Esophagus squamous epithelium (tissue), 5 donors: ENCODE results near the gene SLC43A3. TPM values are rescaled to one million over a fixed set of nuclear protein-coding genes. Genes with fewer than 3 reads are reported as not detected.

ENCODE experiments used
- DNase-seq: peaks from one replicate; lab custom pipeline; 2025; lab: John Stamatoyannopoulos, UW
- H3K27ac ChIP-seq, 4 donors: fragments of 200-600 bp; sonication (generic); one replicate each; pipeline ENCODE4 v1.5.1; 2016 to 2019; ENCODE audit warnings: mild to moderate bottlenecking in 1 of 4
- H3K27me3 ChIP-seq, 4 donors: fragments of 200-600 bp; sonication (generic); 1 replicate in 3 of 4; 2 replicates in 1 of 4; pipeline versions ENCODE4 v1.5.1 to v1.6.0; 2017 to 2021; ENCODE audit warnings: antibody characterized with exemption in 1 of 4
- H3K36me3 ChIP-seq, 3 donors: fragments of 200-600 bp; sonication (generic); one replicate each; pipeline ENCODE4 v1.5.1; 2016 to 2019
- H3K4me1 ChIP-seq, 3 donors: fragments of 200-600 bp; sonication (generic); one replicate each; pipeline ENCODE4 v1.5.1; 2017 to 2019
- H3K4me3 ChIP-seq, 4 donors: fragments of 200-600 bp; sonication (generic); 1 replicate in 3 of 4; 2 replicates in 1 of 4; pipeline ENCODE4 v1.5.1; 2016 to 2019; ENCODE audit warnings: mild to moderate bottlenecking in 2 of 4, moderate library complexity in 1 of 4
- H3K9me3 ChIP-seq, 3 donors: fragments of 200-600 bp; sonication (generic); one replicate each; pipeline ENCODE4 v1.5.1; 2016 to 2019
- POLR2A ChIP-seq, 4 donors: fragments of 450-650 bp; IDR thresholded peaks; one replicate each; pipeline ENCODE4 v1.6.1; 2017; ENCODE audit warnings: antibody characterized with exemption in 4 of 4, mild to moderate bottlenecking in 4 of 4, moderate library complexity in 3 of 4
- WGBS, 2 donors: methylation state at CpG; one replicate each; pipeline ENCODE4 v1.1.5; 2018; 5-methylcytosine and 5-hydroxymethylcytosine counted together
- intact Hi-C: fragments of 100-400 bp; cut with DNase I; formaldehyde crosslinking; loops from one replicate; pipeline ENCODE4 v1.15.0; 2022
- total RNA-seq, 4 donors: library from RNA; depleted of rRNA; stranded (reverse); fragments of >200 nt; gene quantifications; one replicate each; pipeline ENCODE4 v1.1.0, GENCODE V29; 2016
- TF ChIP-seq, protein P1 (sequence below), 6 experiments: fragments of 450-650 bp in 4 of 6; fragments of 200-600 bp in 2 of 6; sonication (generic) in 2 of 6; IDR thresholded peaks; one replicate each; pipeline ENCODE4 v1.5.1; 2016 to 2019; ENCODE audit warnings: antibody characterized with exemption in 6 of 6, mild to moderate bottlenecking in 4 of 6, moderate library complexity in 4 of 6
- donor health status: DM: yes; HTN: yes; CAD: no.

SLC43A3 gene
- total RNA-seq, 4 donors from 2014 or later: 54.1 to 90.9 (median 75.6) TPM

DNA sequence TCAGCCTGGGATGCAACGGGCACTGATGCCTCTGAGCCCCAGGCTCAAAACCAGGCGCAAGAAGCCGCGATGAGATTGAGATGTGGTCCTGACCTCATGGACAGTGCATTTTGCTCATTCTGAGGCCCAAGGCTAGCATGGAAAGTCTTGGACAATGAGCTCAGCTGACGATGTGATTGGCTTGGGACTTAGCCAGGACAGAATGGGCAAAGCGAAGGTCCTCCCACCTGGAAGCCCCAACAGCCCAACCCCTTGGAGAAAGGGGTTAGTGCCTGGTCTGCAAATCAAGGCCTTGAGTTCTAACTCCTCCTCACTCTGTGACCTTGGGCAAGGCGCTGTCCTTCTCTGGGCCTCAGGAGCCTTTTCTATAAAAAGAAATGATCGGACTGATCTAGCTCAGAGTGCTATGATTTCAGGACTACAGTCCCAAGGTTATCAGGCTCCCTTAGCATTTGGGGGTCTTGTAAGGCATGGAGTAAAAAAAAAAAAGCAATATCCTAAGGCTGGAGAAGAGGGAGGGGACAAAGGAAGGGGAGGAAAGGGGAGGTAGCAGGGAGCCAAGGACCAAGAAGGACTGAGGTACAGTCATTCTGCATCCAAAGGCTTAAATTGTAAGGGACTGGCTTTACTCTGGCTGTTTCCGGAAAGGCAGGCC, 2.7 kb downstream of the SLC43A3 start:
- peak overlapping the region; percentile 90 to 99 (median 97) for H3K27ac ChIP-seq
- peaks cover 49 to 81% (median 62%) of the 10 kb centered on the region in 3 donors for H3K4me1 ChIP-seq
- H3K36me3 ChIP-seq: peaks cover 8 to 46% (median 10%) of the 10 kb centered on the region in 3 donors
- H3K4me3 ChIP-seq: peak overlapping the region in 3 of 4 donors; percentile 48 to 76 (median 65)
- WGBS, 2 donors: 80% methylated on average over 9 of the region's 9 CpGs
- no peak for DNase-seq
- TF ChIP-seq, protein P1, sequence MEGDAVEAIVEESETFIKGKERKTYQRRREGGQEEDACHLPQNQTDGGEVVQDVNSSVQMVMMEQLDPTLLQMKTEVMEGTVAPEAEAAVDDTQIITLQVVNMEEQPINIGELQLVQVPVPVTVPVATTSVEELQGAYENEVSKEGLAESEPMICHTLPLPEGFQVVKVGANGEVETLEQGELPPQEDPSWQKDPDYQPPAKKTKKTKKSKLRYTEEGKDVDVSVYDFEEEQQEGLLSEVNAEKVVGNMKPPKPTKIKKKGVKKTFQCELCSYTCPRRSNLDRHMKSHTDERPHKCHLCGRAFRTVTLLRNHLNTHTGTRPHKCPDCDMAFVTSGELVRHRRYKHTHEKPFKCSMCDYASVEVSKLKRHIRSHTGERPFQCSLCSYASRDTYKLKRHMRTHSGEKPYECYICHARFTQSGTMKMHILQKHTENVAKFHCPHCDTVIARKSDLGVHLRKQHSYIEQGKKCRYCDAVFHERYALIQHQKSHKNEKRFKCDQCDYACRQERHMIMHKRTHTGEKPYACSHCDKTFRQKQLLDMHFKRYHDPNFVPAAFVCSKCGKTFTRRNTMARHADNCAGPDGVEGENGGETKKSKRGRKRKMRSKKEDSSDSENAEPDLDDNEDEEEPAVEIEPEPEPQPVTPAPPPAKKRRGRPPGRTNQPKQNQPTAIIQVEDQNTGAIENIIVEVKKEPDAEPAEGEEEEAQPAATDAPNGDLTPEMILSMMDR (IDR thresholded peaks at IDR 0.05): no peak
- TF ChIP-seq POLR2A (IDR thresholded peaks at IDR 0.05): no peak
- intact Hi-C loops: no loop called here
- H3K27me3 ChIP-seq: no peaks in the 10 kb centered on the region
- H3K9me3 ChIP-seq: no peaks in the 10 kb centered on the region

- Histone ChIP-seq H3K4me3 (no peak overlapping the region), H3K36me3 (peaks cover 9 to 62% (median 10%) of the 10 kb centered on the region in 3 donors), H3K4me1 (peaks cover 41 to 69% (median 52%) of the 10 kb centered on the region in 3 donors), H3K9me3 (no peaks in the 10 kb centered on the region), H3K27me3 (no peaks in the 10 kb centered on the region), H3K27ac (no peak overlapping the region)
- WGBS, 2 donors: 75 to 85% methylated on average over 4 of the region's 4 CpGs
- TF ChIP-seq, protein P1 (IDR thresholded peaks at IDR 0.05): no peak
- TF ChIP-seq POLR2A (IDR thresholded peaks at IDR 0.05): no peak
- intact Hi-C loops: no loop called here
- DNase-seq: no peak
These were observed 4.3 kb downstream of the SLC43A3 start for GRCh38 chr11:57422669-57423068.

- TF ChIP-seq POLR2A (IDR thresholded peaks at IDR 0.05): no peak
- TF ChIP-seq, protein P1 (IDR thresholded peaks at IDR 0.05): no peak
- H3K27ac ChIP-seq: no peak overlapping the region
- H3K4me3 ChIP-seq: no peak overlapping the region
- DNase-seq: no peak
- intact Hi-C loops: no loop called here
- peaks cover 11 to 71% (median 17%) of the 10 kb centered on the region in 3 donors for H3K36me3 ChIP-seq
- peaks cover 33 to 69% (median 43%) of the 10 kb centered on the region in 3 donors for H3K4me1 ChIP-seq
- H3K9me3 ChIP-seq: no peaks in the 10 kb centered on the region
- H3K27me3 ChIP-seq: no peaks in the 10 kb centered on the region
These were observed 5.1 kb downstream of the SLC43A3 start for GRCh38 chr11:57421805-57422204.

GRCh38 chr11:57421066-57421465, 5.9 kb downstream of the SLC43A3 start:
- intact Hi-C loops: no loop called here
- H3K27me3 ChIP-seq: no peaks in the 10 kb centered on the region
- TF ChIP-seq POLR2A (IDR thresholded peaks at IDR 0.05): no peak
- no peak overlapping the region for H3K4me3 ChIP-seq
- H3K36me3 ChIP-seq: peaks cover 17 to 78% (median 18%) of the 10 kb centered on the region in 3 donors
- H3K9me3 ChIP-seq: no peaks in the 10 kb centered on the region
- WGBS, 2 donors: 100% methylated on average over 1 of the region's 4 CpGs; no CpG with 5 or more reads in 1 of the 2 donors
- peaks cover 26 to 67% (median 41%) of the 10 kb centered on the region in 3 donors for H3K4me1 ChIP-seq
- DNase-seq: no peak
- H3K27ac ChIP-seq: no peak overlapping the region

DNA sequence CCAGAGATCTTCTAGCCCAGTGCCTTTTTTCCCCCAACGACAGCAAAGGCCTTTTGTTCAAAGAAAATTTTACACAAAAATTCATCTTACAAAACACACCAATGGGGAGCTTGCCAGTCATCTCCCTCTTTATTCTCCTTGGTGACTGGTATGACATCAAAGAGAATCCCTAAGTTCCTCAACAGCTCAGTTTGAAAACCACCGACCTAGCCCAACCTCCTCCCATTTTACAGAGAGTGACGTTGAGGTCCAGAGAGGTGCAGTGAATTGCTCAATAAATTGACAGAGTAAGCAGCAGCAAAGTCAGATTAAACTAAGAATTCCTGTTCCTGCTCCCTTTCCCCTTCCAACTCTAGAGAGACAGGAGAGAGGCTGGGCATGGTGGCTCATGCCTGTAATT, 7.8 kb downstream of the SLC43A3 start:
- intact Hi-C loops: no loop called here
- Histone ChIP-seq H3K4me3 (no peak overlapping the region), H3K9me3 (no peaks in the 10 kb centered on the region), H3K27ac (no peak overlapping the region), H3K4me1 (peaks cover 7 to 48% (median 22%) of the 10 kb centered on the region in 3 donors), H3K36me3 (peaks cover 17 to 97% (median 33%) of the 10 kb centered on the region in 3 donors), H3K27me3 (no peaks in the 10 kb centered on the region)
- no peak for TF ChIP-seq POLR2A (IDR thresholded peaks at IDR 0.05)
- TF ChIP-seq, protein P1 (IDR thresholded peaks at IDR 0.05): no peak
- no peak for DNase-seq
- 86 to 100% methylated on average over 2 of the region's 3 CpGs for WGBS, 2 donors
